Esophagus squamous epithelium (tissue), 4 donors: ENCODE results near the gene MOCS3.

Source experiments
- CTCF ChIP-seq, 6 experiments: fragments of 450-650 bp in 4 of 6; fragments of 200-600 bp in 2 of 6; sonication (generic) in 2 of 6; IDR thresholded peaks; one replicate each; pipeline ENCODE4 v1.5.1; 2016 to 2019; ENCODE audit warnings: antibody characterized with exemption in 6 of 6, mild to moderate bottlenecking in 4 of 6, moderate library complexity in 4 of 6
- POLR2A ChIP-seq, 4 donors: fragments of 450-650 bp; IDR thresholded peaks; one replicate each; pipeline ENCODE4 v1.6.1; 2017; ENCODE audit warnings: antibody characterized with exemption in 4 of 4, mild to moderate bottlenecking in 4 of 4, moderate library complexity in 3 of 4

GRCh38 chr20:50996901-50997865, 38.6 kb downstream of the MOCS3 start:
- no peak for TF ChIP-seq CTCF (IDR thresholded peaks at IDR 0.05)
- TF ChIP-seq POLR2A (IDR thresholded peaks at IDR 0.05), result no peak
